ENCODE results near the gene NIPBL. TPM values are rescaled to one million over a fixed set of nuclear protein-coding genes. Genes with fewer than 3 reads are reported as not detected.

Gene NIPBL
- total and polyA plus RNA-seq, 10 of the 15 experiments (the other 5 are each of a cell fraction or from before 2014, with no cell fraction given) = 10.4 to 50.4 (median 20.2) TPM

GRCh38 chr5:37005252-37005651 is 128.7 kb downstream of the NIPBL start:
- no peak for FAIRE-seq
- ChIA-PET SMC1A (ENCODE audit: uncharacterized antibody, unreplicated experiment) (interaction anchor here (0.7 to 3.7 kb wide), 11 partner anchors 13 to 293 kb away, joined by 3 to 27 read pairs (median 3); no protein-coding TSS in a partner anchor), CTCF (interaction anchor here (0.6 to 5.2 kb wide), 20 partner anchors 9 to 1107 kb away, joined by 3 to 47 read pairs (median 5); no protein-coding TSS in a partner anchor), RAD21 (ENCODE audit: unreplicated experiment) (interaction anchor here (0.7 to 2.1 kb wide), 8 partner anchors 15 to 590 kb away, joined by 3 to 6 read pairs (median 4); no protein-coding TSS in a partner anchor), POLR2A (no interaction called here)
- no TSS peak for BruUV-seq (replicated peaks)
- Histone ChIP-seq H3K9ac (ENCODE audit: control insufficient read depth, insufficient read depth, low read length) (no peak overlapping the region), H3K27ac (ENCODE audit: control insufficient read depth, insufficient read depth) (no peak overlapping the region), H2AFZ (ENCODE audit: control insufficient read depth, low read depth, low read length) (no peak overlapping the region), H3K36me3 (ENCODE audit: control insufficient read depth in 2 of 2, insufficient read depth in 2 of 2, low read length in 1 of 2) (peaks cover 1 to 3% of the 10 kb centered on the region in 2 experiments; a peak in 3 of 4 replicates), H3K9me3 (replicated peaks; ENCODE audit: control insufficient read depth, insufficient read depth, low read length) (no peaks in the 10 kb centered on the region), H3K79me2 (ENCODE audit: control insufficient read depth, insufficient read depth, low read length) (no peaks in the 10 kb centered on the region), H3K4me3 (no peak overlapping the region), H3K27me3 (replicated peaks in 1 of 2; ENCODE audit: control insufficient read depth in 2 of 2, insufficient read depth in 2 of 2, low read length in 1 of 2) (no peaks in the 10 kb centered on the region), H4K20me1 (ENCODE audit: control insufficient read depth, insufficient read depth) (no peaks in the 10 kb centered on the region), H3K4me2 (ENCODE audit: control insufficient read depth, insufficient read depth) (no peak overlapping the region), H3K4me1 (ENCODE audit: control insufficient read depth, insufficient read depth, low read length) (no peaks in the 10 kb centered on the region)
- no peak for ATAC-seq
- WGBS (ENCODE audit: insufficient coverage, insufficient replicate concordance, low lambda C conversion rate, missing lambda C conversion rate) = 96% methylated on average over 6 of the region's 6 CpGs
- in situ Hi-C loops (cut with MboI) = no loop called here
- intact Hi-C loops (cut with micrococcal nuclease; ENCODE audit: unreplicated experiment) = loop anchor here (5.0 kb wide), 1 partner anchor 128 kb away; the partner anchor contains the start of gene NIPBL
- DNase-seq (ENCODE audit: low read depth, low spot score) = no peak
- TF ChIP-seq ZBTB4 (CRISPR knock-in tag; IDR thresholded peaks at IDR 0.05) (no peak), WRNIP1 (IDR thresholded peaks at IDR 0.05; ENCODE audit: borderline replicate concordance, low read depth, low read length) (no peak), PKNOX1 (IDR thresholded peaks at IDR 0.05) (no peak), ZNF207 (IDR thresholded peaks at IDR 0.05; ENCODE audit: borderline replicate concordance) (no peak), TCF12 (IDR thresholded peaks at IDR 0.05; ENCODE audit: low read depth, low read length) (no peak), REST (IDR thresholded peaks at IDR 0.05; ENCODE audit: low read depth, low read length) (no peak), MLLT1 (IDR thresholded peaks at IDR 0.05) (no peak), ZBTB40 (IDR thresholded peaks at IDR 0.05; ENCODE audit: borderline replicate concordance) (no peak), TARDBP (IDR thresholded peaks at IDR 0.05; ENCODE audit: borderline replicate concordance) (no peak)
